HL-60 (cell line): Measurements from ENCODE around the gene ZNF24.

Experiments
- CTCF ChIP-seq: IDR thresholded peaks from one replicate; pipeline ENCODE4 v1.5.1; 2011; ENCODE audit warnings: low read length, control low read depth, inconsistent platforms; ENCODE audit not compliant: insufficient read depth
- POLR2AphosphoS5 ChIP-seq: IDR thresholded peaks from 2 replicates; pipeline ENCODE4 v1.6.1; 2012; ENCODE audit warnings: low read depth

- TF ChIP-seq CTCF (no peak), POLR2AphosphoS5 (peak; percentile 75)
These were observed 32.1 kb upstream of the ZNF24 start for GRCh38 chr18:35376393-35376741.
